K562 (cell line): Measurements from ENCODE around the gene TMEM267. TPM values are rescaled to one million over a fixed set of nuclear protein-coding genes. Genes with fewer than 3 reads are reported as not detected.

Source experiments
- ATAC-seq: fragments of 200-7000 bp; cut with Tn5 transposase; 3 replicates; pipeline ENCODE4 v1.9.1; 2020; ENCODE audit warnings: moderate library complexity
- BruUV-seq: library from RNA; stranded (reverse); fragments of 400-500 nt; replicated peaks from 2 replicates; lab custom pipeline; 2021; lab: Mats Ljungman, UMichigan
- CTCF ChIA-PET: fragments of 300-600 bp; formaldehyde crosslinking; extraction: SDS; loops from one replicate; lab custom pipeline; 2021; ENCODE audit warnings: low intra/inter-chr PET ratio; lab: Yijun Ruan, JAX
- POLR2A ChIA-PET: fragments of 300-600, 350-650 bp; sonication (Branson Sonifier 250); formaldehyde crosslinking; extraction: SDS; loops from one replicate; lab custom pipeline; 2021; ENCODE audit warnings: antibody characterized with exemption, inconsistent platforms; lab: Yijun Ruan, JAX
- DNase-seq, 4 experiments: peaks; one replicate each; pipeline versions ENCODE4 v3.0.0 to v3.0.0-alpha.2; 2011 to 2018; ENCODE audit warnings: low spot score in 3 of 4, mixed read lengths in 3 of 4; ENCODE audit errors: extremely low read depth in 1 of 4
- FAIRE-seq: peaks from 2 replicates; lab custom pipeline; 2011; peaks lifted over from hg19 to GRCh38; lab: Jason Lieb, UNC
- H2AFZ ChIP-seq: 2 replicates; pipeline ENCODE4 v1.6.0; 2011; ENCODE audit warnings: low read depth, low read length, control low read depth, inconsistent platforms
- H3K27ac ChIP-seq: fragments of 200-600 bp; 3 replicates; pipeline ENCODE4 v1.8.0; 2011; ENCODE audit warnings: low read depth, mild to moderate bottlenecking, control low read depth, inconsistent platforms, low read length, moderate library complexity, mixed read lengths; ENCODE audit errors: extremely low read depth
- H3K27me3 ChIP-seq, 2 experiments: fragments of 300-600 bp in 1 of 2; 2 replicates in 1 of 2; 3 replicates in 1 of 2; pipeline versions ENCODE4 v1.6.0 to v1.8.0; 2011; ENCODE audit warnings: inconsistent platforms in 2 of 2, low read length in 2 of 2, mild to moderate bottlenecking in 1 of 2, mixed read lengths in 1 of 2, moderate library complexity in 1 of 2; ENCODE audit not compliant: control insufficient read depth in 2 of 2, insufficient read depth in 2 of 2
- H3K36me3 ChIP-seq: fragments of 300-600 bp; 3 replicates; pipeline ENCODE4 v1.8.0; 2011; ENCODE audit warnings: mild to moderate bottlenecking, low read length, inconsistent platforms; ENCODE audit not compliant: control insufficient read depth, insufficient read depth
- H3K4me1 ChIP-seq, 2 experiments: fragments of 200-600 bp in 1 of 2; replicated peaks in 1 of 2; 2 replicates in 1 of 2; 3 replicates in 1 of 2; pipeline versions ENCODE4 v1.5.1 to v1.8.0; 2011; ENCODE audit warnings: inconsistent platforms in 2 of 2, low read length in 2 of 2, mild to moderate bottlenecking in 1 of 2, mixed read lengths in 1 of 2, moderate library complexity in 1 of 2; ENCODE audit not compliant: control insufficient read depth in 2 of 2, insufficient read depth in 2 of 2
- H3K4me2 ChIP-seq: 2 replicates; pipeline ENCODE4 v1.6.1; 2011; ENCODE audit warnings: low read length, control low read depth, inconsistent platforms, mixed read lengths; ENCODE audit not compliant: insufficient read depth
- H3K4me3 ChIP-seq: fragments of 200-600 bp; sonication (generic), shearing (Covaris generic); 2 replicates; pipeline ENCODE4 v1.5.1; 2016; ENCODE audit warnings: control low read depth, inconsistent platforms
- H3K79me2 ChIP-seq: fragments of 200-600 bp; 3 replicates; pipeline ENCODE4 v1.8.0; 2011; ENCODE audit warnings: low read length, inconsistent platforms; ENCODE audit not compliant: control insufficient read depth, insufficient read depth
- H3K9ac ChIP-seq, 2 experiments: 2 replicates each; pipeline versions ENCODE4 v1.6.0 to v1.6.1; 2011; ENCODE audit warnings: low read depth in 2 of 2, low read length in 2 of 2, control low read depth in 1 of 2, inconsistent platforms in 1 of 2, mild to moderate bottlenecking in 1 of 2, mixed read lengths in 1 of 2; ENCODE audit not compliant: insufficient read depth in 1 of 2
- H3K9me1 ChIP-seq: one replicate; pipeline ENCODE4 v1.6.0; 2011; ENCODE audit warnings: inconsistent platforms, mild to moderate bottlenecking, low read length, moderate library complexity; ENCODE audit not compliant: control insufficient read depth, insufficient read depth
- H3K9me3 ChIP-seq: replicated peaks from 2 replicates; pipeline ENCODE4 v1.5.1; 2011; ENCODE audit warnings: low read depth, low read length, inconsistent platforms; ENCODE audit not compliant: control insufficient read depth, insufficient read depth
- H4K20me1 ChIP-seq: replicated peaks from 2 replicates; pipeline ENCODE4 v1.6.1; 2011; ENCODE audit warnings: low read length, inconsistent platforms, mixed read lengths; ENCODE audit not compliant: control insufficient read depth, insufficient read depth
- DIDO1 ChIP-seq: fragments of 450-650 bp; IDR thresholded peaks from 2 replicates; pipeline ENCODE4 v1.6.1; 2016; ENCODE audit warnings: low read depth, missing biosample characterization, missing genetic modification characterization
- HNRNPK ChIP-seq: fragments of 200-400 bp; formaldehyde crosslinking; IDR thresholded peaks from one replicate; pipeline ENCODE4 v1.6.1; 2018; ENCODE audit warnings: mild to moderate bottlenecking, low read depth, low read length; ENCODE audit not compliant: poor library complexity, severe bottlenecking
- IRF2 ChIP-seq: sonication (generic); formaldehyde crosslinking; IDR thresholded peaks from 2 replicates; pipeline ENCODE4 v1.8.1; 2022; ENCODE audit warnings: mild to moderate bottlenecking, missing genetic modification reagents
- NR2C1 ChIP-seq, 2 experiments: fragments of 450-650 bp; IDR thresholded peaks; 2 replicates each; pipeline ENCODE4 v1.6.1; 2017; ENCODE audit warnings: mild to moderate bottlenecking in 2 of 2, antibody characterized with exemption in 1 of 2, inconsistent platforms in 1 of 2, missing compliant biosample characterization in 1 of 2, missing genetic modification characterization in 1 of 2
- NR2C2 ChIP-seq, 2 experiments: fragments of 200-800 bp in 1 of 2; sonication (Bioruptor generic) in 1 of 2; sonication (generic) in 1 of 2; formaldehyde crosslinking in 1 of 2; IDR thresholded peaks; 2 replicates each; pipeline versions ENCODE4 v1.6.1 to v1.8.0; 2016 to 2022; ENCODE audit warnings: mild to moderate bottlenecking in 1 of 2, missing compliant biosample characterization in 1 of 2, missing genetic modification characterization in 1 of 2, missing genetic modification reagents in 1 of 2
- PYGO2 ChIP-seq: fragments of 450-650 bp; IDR thresholded peaks from 2 replicates; pipeline ENCODE4 v1.6.1; 2016; ENCODE audit warnings: mild to moderate bottlenecking, missing genetic modification characterization, moderate library complexity, missing compliant biosample characterization
- SPI1 ChIP-seq: IDR thresholded peaks from 2 replicates; pipeline ENCODE4 v1.6.1; 2011; ENCODE audit warnings: low read depth, low read length, control low read depth, borderline replicate concordance
- SRSF9 ChIP-seq: fragments of 200-400 bp; formaldehyde crosslinking; IDR thresholded peaks from 2 replicates; pipeline ENCODE4 v1.6.1; 2017; ENCODE audit warnings: low read depth, low read length, borderline replicate concordance
- ZNF239 ChIP-seq: fragments of 250-450 bp; sonication (Bioruptor Pico); IDR thresholded peaks from 2 replicates; pipeline ENCODE4 v1.4.0; 2020; ENCODE audit warnings: mild to moderate bottlenecking
- ZNF507 ChIP-seq: conservative IDR thresholded peaks from 2 replicates; pipeline ENCODE4 v1.6.1; 2017; ENCODE audit warnings: missing genetic modification characterization, missing compliant biosample characterization
- WGBS: fragments of 100-300 bp; shearing (Covaris generic); methylation state at CpG from one replicate; pipeline ENCODE4 v1.1.6; 2016; ENCODE audit warnings: low coverage, mixed read lengths; ENCODE audit not compliant: insufficient coverage; ENCODE audit errors: missing lambda C conversion rate; 5-methylcytosine and 5-hydroxymethylcytosine counted together
- in situ Hi-C: fragments of 300-500 bp; cut with MboI; formaldehyde crosslinking; loops from 4 replicates; pipeline ENCODE4 v1.15.0; 2018; ENCODE audit warnings: inconsistent platforms, mixed read lengths
- intact Hi-C: fragments of 100-400 bp; cut with micrococcal nuclease; formaldehyde crosslinking; loops from 2 replicates; pipeline ENCODE4 v1.14.2; 2022
- polyA plus RNA-seq, 8 experiments: library from polyadenylated mRNA; depleted of rRNA in 4 of 8; stranded (reverse) in 5 of 8; unstranded in 3 of 8; fragments of >200 nt; fragmentation: Nextera tagmentation in 2 of 8; fragmentation: Illumina TruSeq in 1 of 8; extraction: Ambion mirVana in 2 of 8; extraction: Trizol in 1 of 8; gene quantifications; 2 replicates each; pipeline versions ENCODE4 v1.2.1 to v1.2.3, GENCODE V29; 2011 to 2014; ENCODE audit warnings: inconsistent platforms in 1 of 8, missing spikeins in 1 of 8
- total RNA-seq, 7 experiments: library from RNA; depleted of rRNA in 6 of 7; stranded (reverse); fragments of >200 nt in 6 of 7; fragmentation: Illumina TruSeq in 2 of 7; extraction: Trizol in 2 of 7; gene quantifications; 2 replicates each; pipeline versions ENCODE4 v1.2.1 to v1.2.3, GENCODE V29; 2011 to 2021; ENCODE audit warnings: low replicate concordance in 1 of 7
- TF ChIP-seq, protein P1 (sequence below): sonication (generic); formaldehyde crosslinking; IDR thresholded peaks from 2 replicates; pipeline ENCODE4 v1.8.1; 2022; ENCODE audit warnings: missing genetic modification reagents
- TF ChIP-seq, protein P2 (sequence below): fragments of 150-350 bp; conservative IDR thresholded peaks from 2 replicates; pipeline ENCODE4 v1.6.1; 2014; ENCODE audit warnings: low read length
- TF ChIP-seq, protein P3 (sequence below): sonication (generic); formaldehyde crosslinking; IDR thresholded peaks from 2 replicates; pipeline ENCODE4 v1.8.1; 2023; ENCODE audit warnings: mild to moderate bottlenecking, missing genetic modification reagents

The TMEM267 gene
- total and polyA plus RNA-seq, 9 of the 15 experiments (the other 6 are each of a cell fraction or from before 2014, with no cell fraction given): 8.1 to 61.1 (median 17.8) TPM

DNA sequence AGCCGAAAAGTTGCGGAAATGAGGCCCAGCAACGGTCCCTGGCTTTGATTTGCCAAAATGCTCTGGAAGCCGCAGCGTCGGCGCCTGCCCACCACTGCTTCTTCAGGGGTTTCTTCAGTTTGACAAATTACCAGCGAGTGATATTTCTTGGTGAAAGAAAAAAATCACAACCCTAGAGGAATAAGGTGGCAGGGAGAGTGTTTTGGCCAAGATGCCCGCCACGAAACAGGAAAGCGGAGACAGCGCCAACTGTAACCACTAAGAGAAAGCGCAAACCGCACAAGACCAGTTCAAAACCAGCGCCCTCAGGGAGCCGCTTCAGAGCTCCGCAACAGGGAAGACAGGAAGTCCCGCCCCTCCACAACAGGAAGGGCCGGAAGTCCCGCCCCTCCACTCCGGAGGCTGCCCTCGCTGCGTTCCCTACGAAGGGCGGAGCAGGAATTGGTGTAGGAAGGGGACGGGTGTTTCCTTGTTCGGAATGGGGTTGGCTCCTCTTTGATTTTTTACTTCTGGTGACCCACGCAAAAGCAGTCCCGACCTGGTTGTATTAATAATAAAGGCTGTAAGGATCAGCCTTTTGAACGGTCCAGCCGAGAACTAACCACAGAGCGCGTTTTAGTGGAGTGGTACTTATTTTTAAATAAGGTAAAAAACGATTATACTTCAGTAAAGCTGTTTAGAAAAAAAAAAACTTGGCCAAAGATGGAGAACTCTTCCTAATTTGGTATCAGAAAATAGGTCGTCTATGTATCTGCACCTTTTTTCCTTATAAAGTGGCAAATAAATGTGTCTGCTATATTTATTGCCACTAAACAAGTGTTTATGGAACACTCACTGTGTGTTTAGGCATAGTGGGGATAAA is 31.4 kb upstream of the TMEM267 start, which contains the start of gene C5orf34:
TSS of gene C5orf34 (minus strand) at position 333 of the 862 bp plus-strand sequence. CDS start 5,809 bp downstream, outside the sequence.
- ChIA-PET POLR2A (interaction anchor here (0.6 to 2.1 kb wide), 14 partner anchors 9 to 116 kb away, joined by 3 to 11 read pairs (median 4); partner anchors contain the start of gene CCL28), CTCF (no interaction called here)
- ATAC-seq: peak; percentile 96
- H3K27ac ChIP-seq: peak within 1 kb of the TSS; percentile 85
- H3K9me3 ChIP-seq: no peaks in the 10 kb centered on the region
- H4K20me1 ChIP-seq: no peaks in the 10 kb centered on the region
- no peaks in the 10 kb centered on the region for H3K27me3 ChIP-seq
- H3K4me3 ChIP-seq: peak within 1 kb of the TSS; percentile 64
- WGBS: under 1% methylated on average over 35 of the region's 35 CpGs
- H3K36me3 ChIP-seq: 0 out of 3 replicates have a peak, but pooled peaks cover 6% of the 10 kb centered on the region
- TSS peak; percentile 95 for BruUV-seq
- peak within 1 kb of the TSS; percentile 93 for H2AFZ ChIP-seq
- peaks cover 28% of the 10 kb centered on the region for H3K79me2 ChIP-seq
- H3K9me1 ChIP-seq: peaks cover 2% of the 10 kb centered on the region
- peak within 1 kb of the TSS; percentile 93 for H3K4me2 ChIP-seq
- peaks cover 0 to 16% of the 10 kb centered on the region in 2 experiments; a peak in 4 of 5 replicates for H3K4me1 ChIP-seq
- FAIRE-seq: peak; percentile 83
- peak; percentile 98 to 99 (median 99) for DNase-seq
- in situ Hi-C loops: no loop called here
- intact Hi-C loops: loop anchor here (1.0 to 5.0 kb wide), 2 partner anchors 31 to 87 kb away; partner anchors contain the start of gene NNT
- peak within 1 kb of the TSS; percentile 89 to 92 for H3K9ac ChIP-seq
- TF ChIP-seq SPI1 (peak; percentile 75; the same call in 1 of the 2 replicates), PYGO2 (tag) (no peak), IRF2 (CRISPR knock-in tag) (no peak), HNRNPK (no peak), NR2C2 (CRISPR knock-in tag; IDR thresholded peaks at IDR 0.05) (no peak), NR2C2 (tag; IDR thresholded peaks at IDR 0.05) (no peak; the same call in 1 of the 2 replicates), NR2C1 (IDR thresholded peaks at IDR 0.05) (no peak), NR2C1 (tag; IDR thresholded peaks at IDR 0.05) (no peak), ZNF239 (no peak), DIDO1 (tag) (no peak; the same call in 1 of the 2 replicates), SRSF9 (no peak), ZNF507 (tag) (no peak)
- TF ChIP-seq, protein P1, sequence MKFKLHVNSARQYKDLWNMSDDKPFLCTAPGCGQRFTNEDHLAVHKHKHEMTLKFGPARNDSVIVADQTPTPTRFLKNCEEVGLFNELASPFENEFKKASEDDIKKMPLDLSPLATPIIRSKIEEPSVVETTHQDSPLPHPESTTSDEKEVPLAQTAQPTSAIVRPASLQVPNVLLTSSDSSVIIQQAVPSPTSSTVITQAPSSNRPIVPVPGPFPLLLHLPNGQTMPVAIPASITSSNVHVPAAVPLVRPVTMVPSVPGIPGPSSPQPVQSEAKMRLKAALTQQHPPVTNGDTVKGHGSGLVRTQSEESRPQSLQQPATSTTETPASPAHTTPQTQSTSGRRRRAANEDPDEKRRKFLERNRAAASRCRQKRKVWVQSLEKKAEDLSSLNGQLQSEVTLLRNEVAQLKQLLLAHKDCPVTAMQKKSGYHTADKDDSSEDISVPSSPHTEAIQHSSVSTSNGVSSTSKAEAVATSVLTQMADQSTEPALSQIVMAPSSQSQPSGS (CRISPR knock-in tag): no peak
- TF ChIP-seq, protein P2, sequence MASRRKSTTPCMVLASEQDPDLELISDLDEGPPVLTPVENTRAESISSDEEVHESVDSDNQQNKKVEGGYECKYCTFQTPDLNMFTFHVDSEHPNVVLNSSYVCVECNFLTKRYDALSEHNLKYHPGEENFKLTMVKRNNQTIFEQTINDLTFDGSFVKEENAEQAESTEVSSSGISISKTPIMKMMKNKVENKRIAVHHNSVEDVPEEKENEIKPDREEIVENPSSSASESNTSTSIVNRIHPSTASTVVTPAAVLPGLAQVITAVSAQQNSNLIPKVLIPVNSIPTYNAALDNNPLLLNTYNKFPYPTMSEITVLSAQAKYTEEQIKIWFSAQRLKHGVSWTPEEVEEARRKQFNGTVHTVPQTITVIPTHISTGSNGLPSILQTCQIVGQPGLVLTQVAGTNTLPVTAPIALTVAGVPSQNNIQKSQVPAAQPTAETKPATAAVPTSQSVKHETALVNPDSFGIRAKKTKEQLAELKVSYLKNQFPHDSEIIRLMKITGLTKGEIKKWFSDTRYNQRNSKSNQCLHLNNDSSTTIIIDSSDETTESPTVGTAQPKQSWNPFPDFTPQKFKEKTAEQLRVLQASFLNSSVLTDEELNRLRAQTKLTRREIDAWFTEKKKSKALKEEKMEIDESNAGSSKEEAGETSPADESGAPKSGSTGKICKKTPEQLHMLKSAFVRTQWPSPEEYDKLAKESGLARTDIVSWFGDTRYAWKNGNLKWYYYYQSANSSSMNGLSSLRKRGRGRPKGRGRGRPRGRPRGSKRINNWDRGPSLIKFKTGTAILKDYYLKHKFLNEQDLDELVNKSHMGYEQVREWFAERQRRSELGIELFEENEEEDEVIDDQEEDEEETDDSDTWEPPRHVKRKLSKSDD: no peak
- TF ChIP-seq, protein P3, sequence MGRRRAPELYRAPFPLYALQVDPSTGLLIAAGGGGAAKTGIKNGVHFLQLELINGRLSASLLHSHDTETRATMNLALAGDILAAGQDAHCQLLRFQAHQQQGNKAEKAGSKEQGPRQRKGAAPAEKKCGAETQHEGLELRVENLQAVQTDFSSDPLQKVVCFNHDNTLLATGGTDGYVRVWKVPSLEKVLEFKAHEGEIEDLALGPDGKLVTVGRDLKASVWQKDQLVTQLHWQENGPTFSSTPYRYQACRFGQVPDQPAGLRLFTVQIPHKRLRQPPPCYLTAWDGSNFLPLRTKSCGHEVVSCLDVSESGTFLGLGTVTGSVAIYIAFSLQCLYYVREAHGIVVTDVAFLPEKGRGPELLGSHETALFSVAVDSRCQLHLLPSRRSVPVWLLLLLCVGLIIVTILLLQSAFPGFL (CRISPR knock-in tag): no peak
